ENCODE data around the gene EEF2K.

EEF2K gene

GRCh38 chr16:22205577-22206012 is 483 bp upstream of the EEF2K start:
- TF ChIP-seq TAF1 (IDR thresholded peaks at IDR 0.05; ENCODE audit: borderline replicate concordance, insufficient read depth, low read length) (no peak), FOXP2 (optimal IDR thresholded peaks at IDR 0.05; ENCODE audit: borderline replicate concordance, extremely low read depth, extremely low read length, insufficient read depth) (no peak), SIN3A (IDR thresholded peaks at IDR 0.05; ENCODE audit: borderline replicate concordance, insufficient read depth, low read length) (no peak), POLR2AphosphoS5 (IDR thresholded peaks at IDR 0.05; ENCODE audit: low read depth, low read length) (no peak), REST (IDR thresholded peaks at IDR 0.05; ENCODE audit: insufficient read depth in 1 of 2, low read depth in 2 of 2, low read length in 2 of 2) (no peak)

GRCh38 chr16:22206842-22207714 is 1.0 kb downstream of the EEF2K start:
- TF ChIP-seq TAF1 (IDR thresholded peaks at IDR 0.05; ENCODE audit: borderline replicate concordance, insufficient read depth, low read length): no peak
- TF ChIP-seq SIN3A (IDR thresholded peaks at IDR 0.05; ENCODE audit: borderline replicate concordance, insufficient read depth, low read length): no peak
- TF ChIP-seq FOXP2 (optimal IDR thresholded peaks at IDR 0.05; ENCODE audit: borderline replicate concordance, extremely low read depth, extremely low read length, insufficient read depth): no peak
- TF ChIP-seq POLR2AphosphoS5 (IDR thresholded peaks at IDR 0.05; ENCODE audit: low read depth, low read length): no peak
- no peak for TF ChIP-seq REST (IDR thresholded peaks at IDR 0.05; ENCODE audit: insufficient read depth in 1 of 2, low read depth in 2 of 2, low read length in 2 of 2)

DNA sequence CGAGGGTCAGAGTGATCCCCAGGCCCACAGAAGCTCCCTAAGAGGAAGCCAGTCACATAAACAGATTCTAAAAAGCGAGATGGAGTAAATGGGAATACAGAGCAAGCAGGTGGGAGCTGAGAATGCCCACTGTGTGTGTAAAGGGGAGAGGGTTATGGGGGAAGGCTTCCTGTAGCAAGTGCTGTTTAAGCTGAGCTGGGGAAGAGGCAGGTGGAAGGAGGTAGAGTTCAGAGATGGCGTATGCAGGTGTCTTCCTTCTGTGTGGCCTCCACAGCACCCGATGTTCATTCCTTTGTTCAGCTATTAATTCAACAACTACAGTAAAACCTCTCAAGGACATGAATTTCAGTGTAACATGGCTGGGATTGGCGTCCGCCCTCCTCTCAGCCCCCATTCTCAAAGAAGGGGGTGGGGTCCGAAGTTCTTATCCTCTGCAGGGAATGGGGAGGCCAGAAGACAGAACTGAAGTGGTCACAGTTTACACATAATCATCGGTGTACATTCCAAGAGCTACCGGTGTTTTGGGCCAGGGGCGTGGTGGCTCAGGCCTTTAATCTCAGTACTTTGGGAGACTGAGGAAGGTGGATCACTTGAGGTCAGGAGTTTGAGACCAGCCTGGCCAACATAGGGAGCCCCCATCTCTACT is 1.8 kb downstream of the EEF2K start:
- TF ChIP-seq FOXP2 (optimal IDR thresholded peaks at IDR 0.05; ENCODE audit: borderline replicate concordance, extremely low read depth, extremely low read length, insufficient read depth): no peak
- no peak for TF ChIP-seq SIN3A (IDR thresholded peaks at IDR 0.05; ENCODE audit: borderline replicate concordance, insufficient read depth, low read length)
- no peak for TF ChIP-seq POLR2AphosphoS5 (IDR thresholded peaks at IDR 0.05; ENCODE audit: low read depth, low read length)
- TF ChIP-seq REST (IDR thresholded peaks at IDR 0.05; ENCODE audit: insufficient read depth in 1 of 2, low read depth in 2 of 2, low read length in 2 of 2): no peak
- no peak for TF ChIP-seq TAF1 (IDR thresholded peaks at IDR 0.05; ENCODE audit: borderline replicate concordance, insufficient read depth, low read length)

DNA sequence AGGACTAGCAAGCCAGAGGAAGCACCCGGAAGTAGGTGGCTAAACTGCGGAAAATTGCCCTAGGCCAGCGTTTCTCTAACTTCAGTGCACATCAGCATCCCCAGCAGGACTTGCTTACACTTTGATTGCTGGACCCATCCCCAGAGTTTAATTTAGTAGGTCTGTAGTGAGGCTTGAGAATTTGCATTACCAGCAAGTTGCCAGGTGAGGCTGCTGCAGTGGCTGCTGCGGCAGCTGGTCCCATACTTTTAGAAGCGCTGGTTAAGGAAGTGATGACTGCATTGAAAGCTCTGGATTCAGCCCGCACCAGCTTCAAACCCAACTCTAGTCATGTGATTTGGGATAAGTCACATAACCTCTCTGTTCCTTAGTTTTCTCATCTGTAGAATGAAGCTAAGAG is 4.2 kb downstream of the EEF2K start:
- no peak for TF ChIP-seq POLR2AphosphoS5 (IDR thresholded peaks at IDR 0.05; ENCODE audit: low read depth, low read length)
- no peak for TF ChIP-seq FOXP2 (optimal IDR thresholded peaks at IDR 0.05; ENCODE audit: borderline replicate concordance, extremely low read depth, extremely low read length, insufficient read depth)
- TF ChIP-seq SIN3A (IDR thresholded peaks at IDR 0.05; ENCODE audit: borderline replicate concordance, insufficient read depth, low read length): no peak
- no peak for TF ChIP-seq TAF1 (IDR thresholded peaks at IDR 0.05; ENCODE audit: borderline replicate concordance, insufficient read depth, low read length)
- TF ChIP-seq REST (IDR thresholded peaks at IDR 0.05; ENCODE audit: insufficient read depth in 1 of 2, low read depth in 2 of 2, low read length in 2 of 2): no peak
